ENCODE measurements around the gene LIPC.

The LIPC gene

DNA sequence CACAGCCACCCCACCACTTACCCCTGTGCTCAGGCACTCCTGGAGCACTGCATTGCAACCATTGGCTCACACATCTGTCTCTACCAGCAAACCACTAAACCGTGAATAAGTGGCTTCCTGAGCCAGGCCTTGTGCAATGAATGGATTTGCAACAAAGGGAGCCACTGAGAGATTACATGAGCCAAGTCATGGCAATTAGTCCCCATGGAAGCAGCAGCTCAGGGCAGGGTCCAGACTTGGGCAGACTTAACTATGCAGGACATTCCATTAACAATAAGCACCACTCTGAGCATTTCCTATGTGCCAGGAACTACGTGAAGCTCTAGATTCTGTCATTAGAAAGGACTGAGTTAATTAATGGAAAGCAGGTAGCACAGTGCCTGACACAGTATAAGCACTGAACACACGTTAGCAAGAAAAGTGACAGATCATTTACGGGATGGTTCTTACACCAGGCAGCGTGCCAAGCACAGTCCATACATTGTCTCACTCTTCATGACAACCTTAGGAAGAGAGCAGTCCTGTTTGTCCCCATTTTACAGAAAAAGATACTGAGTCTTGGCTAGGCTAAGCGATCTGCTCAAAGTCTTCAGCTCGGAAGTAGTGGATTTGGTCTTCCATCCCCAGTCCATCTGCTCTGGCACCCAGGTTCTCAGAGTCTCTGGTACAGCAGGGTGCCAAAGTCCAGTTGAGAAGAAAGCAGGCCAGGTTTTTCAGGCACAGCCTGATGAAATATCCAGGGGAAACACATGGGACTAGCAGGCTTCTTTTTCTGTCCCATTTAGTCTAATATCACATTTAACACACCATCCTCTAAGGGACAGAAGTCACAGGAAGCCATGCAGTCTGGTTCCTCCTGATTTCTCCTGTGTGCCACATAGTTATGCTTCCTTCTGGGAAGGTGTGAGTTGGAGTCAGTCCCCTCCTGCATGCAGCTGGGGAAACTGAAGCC, 44.1 kb downstream of the LIPC start:
- no peak for DNase-seq (ENCODE audit: low read depth in 2 of 2)

DNA sequence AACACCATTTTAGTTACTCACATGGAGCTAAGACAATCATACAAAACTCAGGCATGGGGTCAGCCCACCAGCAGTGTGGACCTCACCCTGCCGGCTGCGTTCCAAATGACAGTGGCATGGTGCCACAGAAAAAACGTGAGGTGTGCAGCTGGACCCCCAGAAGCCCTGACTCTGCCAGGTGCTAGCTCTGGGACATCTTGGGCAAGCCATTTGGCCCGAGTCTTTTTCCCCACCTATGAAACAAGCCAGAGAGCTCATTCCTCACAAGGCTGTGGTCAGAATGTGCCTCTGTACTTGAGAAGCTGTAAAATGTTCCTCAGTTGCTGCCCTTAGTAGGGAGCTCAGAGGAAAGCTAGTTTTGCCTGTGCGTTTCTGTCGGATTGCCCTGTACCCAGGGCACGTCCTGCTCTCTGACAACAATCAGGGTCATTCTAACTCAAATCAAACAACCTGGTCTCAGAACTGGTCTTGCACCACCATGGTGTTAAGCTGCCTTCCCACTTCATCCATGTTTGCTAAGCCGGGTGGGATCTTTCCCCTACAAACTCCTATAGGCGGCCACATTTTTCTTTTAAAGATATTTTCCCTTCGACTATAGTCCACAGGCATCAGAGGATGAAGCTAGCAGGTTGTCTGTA, 44.9 kb downstream of the LIPC start:
- DNase-seq (ENCODE audit: low read depth in 2 of 2) = no peak

DNA sequence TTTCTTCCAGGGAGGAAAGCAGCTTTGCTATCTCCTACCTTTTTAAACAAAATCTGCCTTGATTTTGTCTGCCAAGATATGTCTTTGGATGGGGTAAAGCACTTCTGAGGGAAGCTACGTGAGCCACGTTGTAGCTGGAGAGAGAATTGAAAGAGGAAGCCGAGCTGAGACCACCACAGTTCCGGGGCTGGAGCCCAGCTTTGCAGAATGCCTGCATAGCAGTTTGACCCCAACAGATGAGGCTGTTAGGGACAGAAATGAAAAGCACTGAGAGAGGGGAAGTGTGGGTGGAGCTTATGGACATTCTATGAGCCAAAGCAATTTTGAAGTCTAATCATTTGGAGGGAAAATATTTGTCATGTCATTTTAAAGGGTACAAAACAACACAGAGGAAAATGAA, 45.4 kb downstream of the LIPC start:
- no peak for DNase-seq (ENCODE audit: low read depth in 2 of 2)

- DNase-seq (ENCODE audit: low read depth in 2 of 2) = no peak
Observed at GRCh38 chr15:58478035-58478434, 46.2 kb downstream of the LIPC start.

- DNase-seq (ENCODE audit: low read depth in 2 of 2) = no peak
Observed at GRCh38 chr15:58478579-58478978, 46.8 kb downstream of the LIPC start.

DNA sequence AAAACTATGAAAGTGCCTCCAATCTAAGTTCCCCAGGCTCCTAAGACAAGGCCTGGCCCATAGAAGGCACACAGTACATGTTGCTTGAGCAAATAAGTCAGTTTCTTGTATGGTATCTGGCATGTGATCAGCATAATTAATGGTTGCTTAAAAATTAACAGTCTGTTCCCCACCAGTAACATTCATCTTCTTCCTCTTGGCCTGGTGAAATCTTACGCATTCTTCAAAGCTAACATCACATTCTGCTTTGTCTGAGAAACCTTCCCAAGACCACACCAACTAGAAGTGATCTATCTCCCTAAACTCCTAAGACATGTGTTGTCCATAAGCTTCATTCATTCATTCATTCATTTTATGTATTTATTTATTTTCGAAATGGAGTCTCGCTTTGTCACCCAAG, 48.1 kb downstream of the LIPC start:
- no peak for DNase-seq (ENCODE audit: low read depth in 2 of 2)

GRCh38 chr15:58483376-58483775, 51.6 kb downstream of the LIPC start:
- DNase-seq (ENCODE audit: low read depth in 2 of 2) = no peak

DNA sequence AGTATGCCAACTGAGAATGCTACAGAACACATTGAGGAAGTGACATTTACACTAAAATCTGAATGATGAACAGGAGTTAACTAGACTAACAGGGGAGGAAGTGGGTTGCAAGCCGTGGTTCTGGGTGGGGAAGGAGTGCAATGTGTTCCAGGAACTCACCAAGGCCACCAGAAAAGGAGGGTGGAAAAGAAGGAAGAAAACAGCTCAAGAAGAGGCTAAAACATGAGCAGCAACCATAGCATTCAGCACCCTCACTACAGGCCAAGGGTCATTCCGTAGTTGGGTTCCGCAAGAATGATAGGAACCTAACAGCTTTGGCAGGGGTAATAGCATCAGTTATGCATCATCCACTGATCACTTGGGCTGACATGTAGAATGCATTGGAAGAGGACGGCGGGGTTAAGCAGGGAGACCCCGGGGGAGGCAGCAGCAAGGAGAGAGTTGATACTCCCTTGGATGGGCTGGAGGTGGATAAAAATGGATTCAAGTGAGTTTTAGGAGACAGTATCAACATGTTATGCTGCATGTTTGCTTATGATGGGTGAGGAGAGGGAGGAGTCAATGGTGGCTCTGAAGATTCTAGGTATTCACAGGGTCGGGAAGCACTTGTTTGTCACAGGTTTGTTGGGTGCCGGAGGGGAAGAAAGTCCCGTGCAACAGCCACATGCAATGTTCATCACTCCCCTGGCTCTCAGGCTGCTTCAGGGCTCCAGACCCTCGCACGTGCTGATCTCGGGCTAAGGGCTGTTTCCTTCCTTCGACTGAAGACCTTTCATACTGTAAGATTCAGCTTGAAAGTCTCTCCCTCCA, 53.2 kb downstream of the LIPC start:
- DNase-seq (ENCODE audit: low read depth in 2 of 2) = no peak

DNA sequence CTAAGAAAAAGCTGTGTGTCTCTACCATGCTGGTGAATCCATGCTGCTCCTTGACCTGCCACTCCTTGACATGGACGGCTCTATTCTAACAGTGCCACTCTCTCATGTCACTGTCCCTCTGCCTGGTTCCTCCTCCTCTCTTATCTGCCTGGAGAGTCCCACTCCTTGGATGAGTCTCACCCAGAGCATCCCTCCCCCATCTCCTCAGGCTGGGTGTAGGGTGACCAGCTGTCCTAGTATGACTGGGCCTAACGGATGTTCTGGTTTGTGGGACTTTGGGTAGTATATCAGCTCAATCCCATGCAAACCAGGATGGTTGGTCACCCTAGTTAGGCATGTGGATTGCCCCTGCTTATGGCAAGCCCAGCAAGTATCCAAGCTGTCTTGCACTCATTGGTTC, 54.3 kb downstream of the LIPC start:
- DNase-seq (ENCODE audit: low read depth in 2 of 2) = no peak

DNA sequence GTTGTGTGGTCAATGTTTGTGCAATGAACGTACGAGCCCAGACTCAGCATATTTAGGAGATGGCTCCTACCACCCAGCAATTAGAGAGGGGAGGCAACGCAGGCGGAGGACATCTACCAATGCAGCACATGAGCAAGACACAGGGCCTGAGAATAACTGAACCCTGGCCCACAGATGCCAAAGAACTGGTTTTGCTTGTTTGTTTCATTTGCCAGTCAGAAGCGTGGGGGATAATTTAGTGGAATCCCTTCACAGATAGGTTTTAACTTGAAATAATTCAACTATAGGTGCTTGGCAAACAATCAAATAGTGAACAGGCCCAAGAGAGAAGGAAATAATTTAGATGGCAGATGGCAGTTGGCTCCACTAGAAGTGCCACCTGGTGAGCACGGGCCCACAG, 54.8 kb downstream of the LIPC start:
- DNase-seq (ENCODE audit: low read depth in 2 of 2) = no peak

- no peak for DNase-seq (ENCODE audit: low read depth in 2 of 2)
Observed at GRCh38 chr15:58487041-58487723, 55.4 kb downstream of the LIPC start.

- no peak for DNase-seq (ENCODE audit: low read depth in 2 of 2)
Observed at GRCh38 chr15:58487724-58488120, 55.9 kb downstream of the LIPC start.

DNA sequence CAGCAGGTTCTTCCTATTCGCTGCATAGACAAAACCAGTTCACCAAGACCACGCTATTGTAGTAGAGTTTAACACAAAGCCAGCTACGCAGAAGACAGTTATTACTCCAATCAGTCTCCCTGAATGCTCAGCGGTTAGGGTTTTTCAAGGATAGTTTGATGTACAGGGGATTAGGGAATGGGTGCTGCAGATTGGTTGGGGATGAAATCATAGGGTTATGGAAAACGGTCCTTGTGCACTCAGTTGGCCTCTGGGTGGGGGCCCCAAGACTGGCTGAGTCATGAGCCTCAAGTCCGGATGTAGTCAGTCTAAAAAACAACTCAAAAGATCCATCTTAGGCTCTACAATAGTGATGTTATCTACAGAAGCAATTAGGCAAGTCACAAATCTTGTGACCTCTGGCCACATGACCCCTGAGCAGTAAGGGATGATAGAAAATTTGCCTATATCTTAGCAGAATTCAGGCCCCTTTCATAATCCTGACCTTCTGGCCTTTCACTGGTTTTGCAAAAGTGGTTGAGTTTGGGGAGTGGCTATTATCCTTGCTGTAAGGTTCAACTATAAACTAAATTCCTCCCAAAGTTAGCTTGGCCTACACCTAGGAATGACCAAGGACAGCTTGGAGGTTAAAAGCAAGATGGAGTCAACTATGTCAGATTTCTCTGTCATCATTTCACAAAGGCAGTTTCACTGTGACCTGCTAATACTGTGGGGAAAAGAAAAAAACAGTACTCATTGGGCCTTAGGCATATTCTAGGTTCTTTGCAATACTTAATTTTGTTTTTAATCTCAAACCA, 57.7 kb downstream of the LIPC start:
- no peak for DNase-seq (ENCODE audit: low read depth in 2 of 2)

DNA sequence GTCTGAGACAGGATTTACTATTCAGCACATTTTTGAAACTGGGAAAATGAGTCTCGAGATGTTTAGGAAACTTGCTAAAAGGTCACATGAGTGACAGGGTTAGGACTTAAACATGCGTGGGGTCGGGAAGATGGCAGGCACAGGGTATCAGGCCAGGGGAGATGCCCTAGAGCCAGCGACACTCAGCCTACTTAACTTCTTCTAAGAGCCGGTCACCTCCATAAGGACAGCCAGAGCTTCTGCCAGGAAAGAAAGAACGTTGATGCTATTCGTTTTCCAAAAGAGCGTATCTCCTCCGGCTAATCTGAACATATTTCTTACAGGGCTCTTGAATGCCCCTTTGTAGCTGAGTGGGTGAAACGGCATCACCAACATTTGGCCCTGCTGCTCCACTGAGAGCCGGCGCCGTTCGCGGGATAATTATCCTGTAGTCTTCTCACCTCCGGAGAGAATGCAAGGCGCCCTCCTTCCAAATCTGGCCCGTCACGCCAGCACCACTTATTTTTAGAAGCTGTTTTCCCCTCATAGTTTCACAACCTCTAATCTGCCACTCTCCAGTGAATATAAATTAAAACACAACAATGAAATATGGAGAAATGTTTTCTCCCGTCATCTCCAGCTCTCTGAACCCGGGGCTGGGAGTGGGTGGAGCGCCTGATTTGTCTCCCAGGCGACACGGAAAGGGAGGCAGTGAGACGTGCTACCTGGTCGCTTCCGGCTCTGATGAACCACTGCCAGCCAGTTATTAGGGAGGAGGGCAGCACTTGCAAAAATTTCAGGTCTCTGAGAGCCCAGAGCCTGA, 58.5 kb downstream of the LIPC start:
- no peak for DNase-seq (ENCODE audit: low read depth in 2 of 2)

DNA sequence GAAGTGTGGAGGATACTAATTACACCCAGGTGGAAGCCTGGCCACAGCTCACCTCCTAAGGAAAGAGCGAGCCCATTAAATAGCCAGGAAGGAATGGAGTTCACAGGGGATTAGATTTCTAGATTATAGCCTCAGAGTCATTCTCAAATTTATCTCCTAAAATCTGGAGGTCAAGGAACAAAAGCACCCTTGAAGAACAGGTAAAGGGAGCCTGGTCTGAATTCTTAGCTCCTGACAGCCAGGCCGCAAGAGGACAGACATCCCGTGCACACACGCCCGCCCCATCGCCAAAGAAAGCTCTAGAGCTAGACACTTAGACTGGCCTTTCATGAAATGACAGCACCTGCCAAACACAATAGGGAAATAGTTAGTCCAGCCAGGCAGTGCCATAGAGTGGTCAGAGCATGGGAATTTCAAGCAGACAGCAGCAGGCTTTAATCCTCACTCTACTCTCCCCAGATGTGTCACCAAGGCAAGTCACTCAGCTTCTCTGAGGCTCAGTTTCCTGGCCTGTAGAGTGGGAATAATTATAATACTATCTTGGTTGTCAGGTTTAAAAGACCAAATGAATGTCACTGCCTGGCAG, 59.2 kb downstream of the LIPC start:
- no peak for DNase-seq (ENCODE audit: low read depth in 2 of 2)

DNA sequence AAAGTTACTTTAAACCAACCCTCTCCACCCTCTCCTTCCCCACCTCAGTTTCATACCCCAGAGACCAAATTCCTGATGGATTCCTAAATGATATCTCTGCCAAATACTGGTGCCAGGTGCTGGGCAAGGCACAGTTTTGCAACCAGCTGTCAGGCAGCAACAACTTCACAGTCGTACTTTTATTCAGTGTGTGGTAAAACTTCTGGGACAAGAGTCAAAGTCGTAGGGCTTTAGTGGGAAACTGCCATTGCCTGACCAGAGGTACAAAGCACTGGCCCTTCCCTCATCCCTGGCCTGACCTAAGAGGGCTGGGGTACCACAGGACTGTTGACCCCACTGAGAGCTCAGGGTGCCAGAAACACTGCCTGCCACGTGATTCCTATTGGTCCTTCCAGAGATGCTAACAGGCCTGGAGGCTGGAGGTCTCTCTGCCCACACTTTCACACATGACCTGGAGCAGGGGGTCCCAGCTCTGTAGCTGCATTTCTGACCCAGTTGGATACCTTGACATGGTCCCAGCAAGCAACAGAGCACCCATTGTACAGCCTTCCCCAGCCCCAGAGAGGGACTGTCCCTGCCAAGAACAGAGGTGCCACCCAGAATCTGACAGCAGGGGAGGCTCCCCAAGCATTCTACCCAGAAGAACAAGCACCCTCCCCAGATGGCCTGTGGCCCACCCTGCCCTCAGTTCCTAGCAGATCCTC, 59.9 kb downstream of the LIPC start:
- no peak for DNase-seq (ENCODE audit: low read depth in 2 of 2)

DNA sequence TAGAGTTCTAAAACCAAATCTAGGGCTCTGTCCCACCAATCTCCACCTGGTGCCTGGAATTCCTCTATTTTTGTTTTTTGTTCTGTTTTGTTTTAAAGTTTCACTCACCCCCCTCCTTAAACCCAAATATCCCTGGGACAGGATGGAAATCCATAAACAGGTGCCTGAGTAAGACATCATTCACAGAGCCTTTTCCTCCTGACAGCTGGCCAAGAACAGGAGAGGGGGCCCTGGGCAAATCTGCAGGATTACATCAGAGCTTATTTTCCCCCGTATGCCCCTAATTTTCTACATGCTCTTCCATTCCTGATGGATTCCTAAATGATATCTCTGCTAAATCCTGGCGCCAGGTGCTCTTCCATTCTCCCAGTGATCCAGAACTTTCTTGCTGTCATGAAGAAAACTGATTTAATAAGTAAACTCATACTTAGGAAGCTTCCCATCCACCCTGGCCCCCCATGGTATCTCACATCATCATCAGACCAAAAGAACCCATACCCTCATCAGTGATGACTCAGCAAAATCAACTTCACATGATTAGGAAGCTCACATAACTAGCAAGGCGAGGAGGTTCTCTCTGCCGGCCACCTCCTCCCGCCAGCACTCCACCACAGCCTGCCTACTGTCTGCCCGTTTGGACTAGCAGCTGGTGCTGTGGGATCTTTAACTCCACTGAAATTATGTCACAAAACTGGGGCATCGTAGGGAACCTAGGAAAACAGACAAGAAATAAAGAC, 61.0 kb downstream of the LIPC start:
- DNase-seq (ENCODE audit: low read depth in 2 of 2) = no peak

- DNase-seq (ENCODE audit: low read depth in 2 of 2) = no peak
Observed at GRCh38 chr15:58494567-58494966, 62.8 kb downstream of the LIPC start.
